Measurements from ENCODE around the gene TRRAP. TPM values are rescaled to one million over a fixed set of nuclear protein-coding genes. Genes with fewer than 3 reads are reported as not detected.

Gene TRRAP
- total and polyA plus RNA-seq, 2 of the 8 experiments (the other 6 are each of a cell fraction or from before 2014, with no cell fraction given), result 21.7 to 48.6 TPM

- FAIRE-seq (no peak), DNase-seq (ENCODE audit: low read depth in 1 of 2, low spot score in 2 of 2) (no peak)
- no peak overlapping the region for H4K91ac ChIP-seq (replicated peaks; ENCODE audit: insufficient read length, low read length)
- peaks cover 0 to 5% of the 10 kb centered on the region in 2 experiments for H4K20me1 ChIP-seq (replicated peaks in 1 of 2; ENCODE audit: control insufficient read depth in 1 of 2, insufficient read depth in 2 of 2, low read length in 2 of 2)
- H2AFZ ChIP-seq (ENCODE audit: low read length), result no peak overlapping the region
- H3K18ac ChIP-seq (ENCODE audit: extremely low read depth, low read length), result no peak overlapping the region
- H2BK12ac ChIP-seq (ENCODE audit: low read depth, low read length), result no peak overlapping the region
- H2BK5ac ChIP-seq (ENCODE audit: low read depth, low read length), result no peak overlapping the region
- no peaks in the 10 kb centered on the region; the same call in 1 of the 2 replicates for H3K23me2 ChIP-seq (ENCODE audit: low read depth, low read length)
- no peak overlapping the region for H3K56ac ChIP-seq (replicated peaks; ENCODE audit: insufficient read length, low read depth, low read length)
- H4K8ac ChIP-seq (ENCODE audit: extremely low read depth, insufficient read depth, low read length), result no peak overlapping the region
- no peak overlapping the region for H3K4me2 ChIP-seq (ENCODE audit: insufficient read depth in 1 of 2, low read depth in 2 of 2, low read length in 2 of 2)
- no peak overlapping the region for H3K4ac ChIP-seq (replicated peaks; ENCODE audit: insufficient read length, low read depth, low read length)
- no peaks in the 10 kb centered on the region for H3K79me1 ChIP-seq (ENCODE audit: low read depth, low read length)
- CTCF ChIA-PET (ENCODE audit: partially characterized antibody), result interaction anchor here (0.7 to 1.9 kb wide), 4 partner anchors 14 to 314 kb away, joined by 4 to 7 read pairs (median 5); no protein-coding TSS in a partner anchor
- POLR2A ChIA-PET (ENCODE audit: partially characterized antibody), result interaction anchor here (1.4 kb wide), 1 partner anchor 34 kb away, joined by 3 read pairs; no protein-coding TSS in a partner anchor
- H3K14ac ChIP-seq (ENCODE audit: insufficient read length), result no peak overlapping the region
- H3K4me3 ChIP-seq (ENCODE audit: extremely low read depth in 1 of 4, insufficient read depth in 2 of 4, low read depth in 3 of 4, low read length in 4 of 4), result no peak overlapping the region
- H2BK120ac ChIP-seq (replicated peaks; ENCODE audit: low read depth, low read length), result no peak overlapping the region
- H3K4me1 ChIP-seq (replicated peaks in 1 of 4; ENCODE audit: control insufficient read depth in 3 of 4, insufficient read depth in 4 of 4, low read length in 3 of 4), result no peaks in the 10 kb centered on the region
- no peaks in the 10 kb centered on the region for H3K9me3 ChIP-seq (ENCODE audit: insufficient read depth in 2 of 2, low read depth in 1 of 2, low read length in 1 of 2)
- no peaks in the 10 kb centered on the region for H3K27me3 ChIP-seq (replicated peaks in 1 of 4; ENCODE audit: control insufficient read depth in 3 of 4, extremely low read depth in 1 of 4, insufficient read depth in 3 of 4, low read length in 3 of 4)
- H2BK15ac ChIP-seq (ENCODE audit: low read length), result no peak overlapping the region
- no peak overlapping the region for H3K27ac ChIP-seq (ENCODE audit: low read depth, low read length)
- H4K5ac ChIP-seq (ENCODE audit: insufficient read length, low read depth, low read length), result no peak overlapping the region
- peaks cover 10 to 43% (median 33%) of the 10 kb centered on the region in 4 experiments; a peak in 7 of 8 replicates for H3K36me3 ChIP-seq (ENCODE audit: control insufficient read depth in 2 of 4, insufficient read depth in 4 of 4, low read length in 3 of 4)
- H3K23ac ChIP-seq (ENCODE audit: insufficient read length), result no peak overlapping the region
- WGBS, 2 experiments (ENCODE audit: extremely low coverage in 1 of 2, insufficient coverage in 1 of 2, insufficient read length in 1 of 2, insufficient replicate concordance in 2 of 2, low coverage in 1 of 2, low lambda C conversion rate in 2 of 2, missing lambda C conversion rate in 1 of 2), result 91% methylated on average over 10 of the region's 10 CpGs; no CpG with 5 or more reads in 1 of the 2 experiments
- no peak overlapping the region for H2BK20ac ChIP-seq (ENCODE audit: low read length)
- H3K9ac ChIP-seq (replicated peaks in 1 of 4; ENCODE audit: extremely low read depth in 1 of 4, low read depth in 3 of 4, low read length in 3 of 4), result no peak overlapping the region
- no peaks in the 10 kb centered on the region for H3K79me2 ChIP-seq (ENCODE audit: control insufficient read depth in 1 of 2, insufficient read depth in 2 of 2, low read length in 2 of 2)
- no peak overlapping the region for H2AK5ac ChIP-seq (ENCODE audit: low read depth, low read length)
- no peak for TF ChIP-seq SRF (IDR thresholded peaks at IDR 0.05; ENCODE audit: low read depth, low read length)
- no peak for TF ChIP-seq RNF2 (IDR thresholded peaks at IDR 0.05; ENCODE audit: borderline replicate concordance, low read depth, low read length, missing control alignments, poor library complexity, severe bottlenecking)
- no peak for TF ChIP-seq CBX5 (IDR thresholded peaks at IDR 0.05; ENCODE audit: low read depth, low read length)
- no peak for TF ChIP-seq BRCA1 (IDR thresholded peaks at IDR 0.05; ENCODE audit: low read depth, low read length)
- TF ChIP-seq SUZ12 (IDR thresholded peaks at IDR 0.05; ENCODE audit: low read length), result no peak
- no peak for TF ChIP-seq TEAD4 (IDR thresholded peaks at IDR 0.05; ENCODE audit: low read depth, low read length)
- TF ChIP-seq TAF7 (optimal IDR thresholded peaks at IDR 0.05; ENCODE audit: borderline replicate concordance, low read depth, low read length), result no peak
- no peak for TF ChIP-seq SAP30 (IDR thresholded peaks at IDR 0.05; ENCODE audit: insufficient read depth, insufficient replicate concordance, low read length)
- TF ChIP-seq HDAC2 (IDR thresholded peaks at IDR 0.05; ENCODE audit: borderline replicate concordance in 1 of 2, low read depth in 2 of 2, low read length in 2 of 2), result no peak
These were observed 120.7 kb downstream of the TRRAP start for GRCh38 chr7:98998821-98999725.

All from H1 (cell line).